ENCODE results near the gene EPS8L1. TPM values are rescaled to one million over a fixed set of nuclear protein-coding genes. Genes with fewer than 3 reads are reported as not detected.

EPS8L1 gene
- polyA plus RNA-seq, 1 donor from 2014 or later: 25.5 TPM

GRCh38 chr19:55136399-55137102 lies 60.9 kb downstream of the EPS8L1 start:
- Histone ChIP-seq H4K20me1 (ENCODE audit: insufficient read depth) (no peaks in the 10 kb centered on the region), H3K27ac (ENCODE audit: low read length) (no peak overlapping the region), H3F3A (ENCODE audit: insufficient read depth, low read length, poor library complexity, severe bottlenecking) (no peaks in the 10 kb centered on the region), H3K9me2 (ENCODE audit: insufficient read depth, low read length) (no peaks in the 10 kb centered on the region), H3K36me3 (ENCODE audit: insufficient read depth, low read length) (no peaks in the 10 kb centered on the region), H3K4me2 (ENCODE audit: low read length) (no peak overlapping the region), H3K9ac (ENCODE audit: low read length) (no peak overlapping the region), H3K9me3 (ENCODE audit: low read length) (no peaks in the 10 kb centered on the region), H3K4me3 (ENCODE audit: low read length) (no peak overlapping the region), H3K79me2 (replicated peaks; ENCODE audit: insufficient read depth, low read length) (no peaks in the 10 kb centered on the region), H2AFZ (ENCODE audit: low read depth, low read length) (no peak overlapping the region), H3K27me3 (ENCODE audit: insufficient read depth, low read depth, low read length) (no peaks in the 10 kb centered on the region)
- TF ChIP-seq RAD21 (conservative IDR thresholded peaks at IDR 0.05) (no peak), REST (IDR thresholded peaks at IDR 0.05; ENCODE audit: borderline replicate concordance) (no peak), EZH2 (IDR thresholded peaks at IDR 0.05; ENCODE audit: borderline replicate concordance, insufficient read depth, low read length, poor library complexity, severe bottlenecking) (no peak), SMC3 (conservative IDR thresholded peaks at IDR 0.05; ENCODE audit: poor library complexity) (no peak), EP300 (conservative IDR thresholded peaks at IDR 0.05; ENCODE audit: poor library complexity, severe bottlenecking) (no peak), POLR2AphosphoS5 (IDR thresholded peaks at IDR 0.05) (no peak), MXI1 (conservative IDR thresholded peaks at IDR 0.05; ENCODE audit: poor library complexity, severe bottlenecking) (no peak), TAF1 (IDR thresholded peaks at IDR 0.05; ENCODE audit: low read depth) (no peak)
- TF ChIP-seq, protein P1, sequence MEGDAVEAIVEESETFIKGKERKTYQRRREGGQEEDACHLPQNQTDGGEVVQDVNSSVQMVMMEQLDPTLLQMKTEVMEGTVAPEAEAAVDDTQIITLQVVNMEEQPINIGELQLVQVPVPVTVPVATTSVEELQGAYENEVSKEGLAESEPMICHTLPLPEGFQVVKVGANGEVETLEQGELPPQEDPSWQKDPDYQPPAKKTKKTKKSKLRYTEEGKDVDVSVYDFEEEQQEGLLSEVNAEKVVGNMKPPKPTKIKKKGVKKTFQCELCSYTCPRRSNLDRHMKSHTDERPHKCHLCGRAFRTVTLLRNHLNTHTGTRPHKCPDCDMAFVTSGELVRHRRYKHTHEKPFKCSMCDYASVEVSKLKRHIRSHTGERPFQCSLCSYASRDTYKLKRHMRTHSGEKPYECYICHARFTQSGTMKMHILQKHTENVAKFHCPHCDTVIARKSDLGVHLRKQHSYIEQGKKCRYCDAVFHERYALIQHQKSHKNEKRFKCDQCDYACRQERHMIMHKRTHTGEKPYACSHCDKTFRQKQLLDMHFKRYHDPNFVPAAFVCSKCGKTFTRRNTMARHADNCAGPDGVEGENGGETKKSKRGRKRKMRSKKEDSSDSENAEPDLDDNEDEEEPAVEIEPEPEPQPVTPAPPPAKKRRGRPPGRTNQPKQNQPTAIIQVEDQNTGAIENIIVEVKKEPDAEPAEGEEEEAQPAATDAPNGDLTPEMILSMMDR (IDR thresholded peaks at IDR 0.05; ENCODE audit: poor library complexity, severe bottlenecking): no peak

Small RNA genes within 50 kb of the gene (small RNA-seq; reads per million reads assigned to genes)
- gene MIR7975: 0 reads per million in 3 experiments

Other genes starting within 250 kb of the EPS8L1 start
- not detected in 2 replicates for gene KIR2DS4, start 243.2 kb upstream of the EPS8L1 start, polyA plus RNA-seq
- gene KIR3DL2, start 225.4 kb upstream of the EPS8L1 start, polyA plus RNA-seq: not detected in 2 replicates
- not detected in 2 replicates for gene FCAR, start 201.6 kb upstream of the EPS8L1 start, polyA plus RNA-seq
- gene NCR1, start 169.7 kb upstream of the EPS8L1 start, polyA plus RNA-seq: not detected in 2 replicates
- not detected in 2 replicates for gene NLRP7, start 128.3 kb upstream of the EPS8L1 start, polyA plus RNA-seq
- not detected in 2 replicates for gene NLRP2, start 109.5 kb upstream of the EPS8L1 start, polyA plus RNA-seq
- 0.31 TPM in 1 of 2 replicates, not detected in the other for gene GP6, start 37.6 kb upstream of the EPS8L1 start, polyA plus RNA-seq
- gene RDH13, start 12.7 kb upstream of the EPS8L1 start, polyA plus RNA-seq: 9.8 and 14.2 TPM in 2 replicates
- gene PPP1R12C, start 41.8 kb downstream of the EPS8L1 start, polyA plus RNA-seq: 109 and 137 TPM in 2 replicates
- 4.0 and 6.2 TPM in 2 replicates for gene TNNT1, start 73.3 kb downstream of the EPS8L1 start, polyA plus RNA-seq
- 22.5 and 22.6 TPM in 2 replicates for gene TNNI3, start 81.9 kb downstream of the EPS8L1 start, polyA plus RNA-seq
- gene DNAAF3, start 90.7 kb downstream of the EPS8L1 start, polyA plus RNA-seq: 0.38 and 2.2 TPM in 2 replicates
- 210 and 237 TPM in 2 replicates for gene SYT5, start 104.4 kb downstream of the EPS8L1 start, polyA plus RNA-seq
- gene PTPRH, start 133.6 kb downstream of the EPS8L1 start, polyA plus RNA-seq: 0.54 and 0.56 TPM in 2 replicates
- 0.84 and 2.3 TPM in 2 replicates for gene TMEM86B, start 152.9 kb downstream of the EPS8L1 start, polyA plus RNA-seq
- gene PPP6R1, start 183.1 kb downstream of the EPS8L1 start, polyA plus RNA-seq: 20.0 and 33.0 TPM in 2 replicates
- gene HSPBP1, start 204.2 kb downstream of the EPS8L1 start, polyA plus RNA-seq: 61.1 and 86.8 TPM in 2 replicates
- 213 and 244 TPM in 2 replicates for gene BRSK1, start 208.1 kb downstream of the EPS8L1 start, polyA plus RNA-seq
- not detected in 2 replicates for gene TMEM150B, start 249.5 kb downstream of the EPS8L1 start, polyA plus RNA-seq